Measurements from ENCODE around the gene SDHB.

The SDHB gene

DNA sequence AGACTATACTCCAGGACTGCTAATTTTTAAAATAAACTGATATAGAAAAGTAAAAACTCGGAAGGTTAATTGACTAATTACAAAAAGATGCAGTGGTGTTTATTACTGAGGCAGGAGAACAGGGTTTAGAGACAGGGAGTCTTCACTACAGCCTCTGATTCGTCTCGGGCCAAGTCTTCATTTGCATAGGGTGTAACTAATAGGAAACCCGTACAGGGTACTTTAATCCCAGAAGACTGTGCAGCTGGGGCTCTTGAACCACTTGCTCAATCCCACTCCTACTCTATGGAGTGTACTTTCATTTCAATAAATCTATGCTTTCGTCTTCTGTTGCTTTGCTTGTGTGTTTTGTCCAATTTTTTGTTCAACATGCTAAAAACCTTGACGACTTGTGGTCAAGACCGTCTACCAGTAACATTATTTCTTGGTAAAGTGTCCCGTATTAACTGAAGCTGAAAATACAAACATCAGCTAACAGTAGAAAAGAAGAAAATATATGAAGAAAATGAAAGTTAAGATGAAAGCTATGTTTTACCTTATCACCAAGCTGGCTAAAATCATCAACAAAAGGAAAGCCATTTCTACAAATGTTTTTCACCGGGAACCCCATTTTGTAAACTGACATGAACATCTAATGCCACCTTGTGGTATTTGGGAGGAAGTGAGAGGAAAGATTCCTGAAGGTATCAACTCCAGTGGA, 8.0 kb downstream of the SDHB start:
- ATAC-seq = no peak

DNA sequence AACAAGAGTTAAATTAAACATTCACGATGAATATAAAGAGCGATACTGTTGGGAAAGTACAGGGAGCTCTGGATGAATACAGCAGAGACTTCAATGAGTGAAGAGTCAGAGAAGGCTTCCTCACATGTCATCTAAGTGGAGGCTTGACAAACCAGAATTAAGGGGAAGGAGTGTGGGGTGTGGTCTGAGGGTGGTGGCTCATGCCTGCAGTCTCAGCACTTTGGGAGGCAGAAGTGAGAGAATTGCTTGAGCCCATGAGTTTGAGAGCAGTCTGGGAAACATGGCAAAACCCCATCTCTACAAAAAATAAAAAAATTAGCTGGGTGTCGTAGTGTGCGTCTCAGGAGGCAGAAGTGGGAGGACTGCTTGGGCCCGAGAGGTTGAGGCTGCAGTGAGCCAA, 8.7 kb downstream of the SDHB start:
- ATAC-seq = no peak

DNA sequence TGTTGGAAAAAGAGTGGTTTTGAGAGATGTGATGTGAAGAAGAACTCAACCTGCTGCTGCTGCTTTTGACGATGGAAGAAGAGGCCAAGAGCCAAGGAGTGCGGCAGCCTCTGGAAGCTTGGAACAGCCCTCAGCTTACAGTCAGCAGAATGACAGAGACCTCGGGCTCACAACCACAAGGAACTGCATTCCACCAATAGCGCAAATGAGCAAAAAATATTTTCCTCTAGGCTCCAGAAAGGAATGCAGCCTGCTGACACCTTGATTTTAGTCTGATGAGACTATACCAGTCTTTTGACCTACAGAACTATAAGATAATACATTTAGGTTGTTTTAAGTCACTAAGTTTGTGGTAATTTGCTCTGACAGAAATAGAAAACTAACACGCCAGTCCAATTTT, 10.2 kb downstream of the SDHB start:
- ATAC-seq = no peak

DNA sequence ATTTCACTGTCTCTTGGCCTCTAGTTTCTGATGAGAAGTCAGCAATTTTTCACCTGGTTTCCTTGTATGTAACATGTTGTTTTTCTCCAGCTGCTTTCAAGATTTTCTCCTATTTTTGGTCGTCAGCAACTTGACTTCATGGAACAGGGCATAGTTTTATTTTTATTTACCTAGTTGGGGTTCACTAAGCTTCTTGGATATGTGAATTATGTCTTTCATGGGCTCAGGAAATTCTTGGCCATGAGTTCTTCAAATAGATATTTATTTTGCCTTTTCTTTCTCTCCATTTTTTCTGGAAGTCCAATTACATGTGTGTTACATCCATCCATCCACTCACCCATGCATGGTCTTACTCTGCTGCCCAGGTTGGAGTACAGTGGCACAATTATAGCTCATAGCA, 13.7 kb downstream of the SDHB start:
- no peak for ATAC-seq

DNA sequence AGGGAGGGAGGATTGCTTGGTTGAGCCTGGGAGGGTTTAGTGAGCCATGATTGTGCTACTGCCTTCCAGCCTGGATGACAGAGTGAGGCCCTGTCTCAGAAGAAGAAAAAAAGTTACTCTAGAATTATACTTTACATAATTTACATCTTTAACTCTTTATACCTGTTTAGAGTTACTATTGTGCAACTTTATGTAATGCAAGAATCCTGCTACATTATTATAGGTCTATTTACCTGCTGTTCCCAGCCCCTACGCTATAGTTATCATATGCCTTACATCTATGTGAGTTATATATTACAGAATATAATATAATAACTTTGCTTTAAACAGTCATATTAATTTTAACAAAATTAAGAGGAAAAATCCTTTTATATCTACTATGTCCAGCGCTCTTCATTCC, 14.3 kb downstream of the SDHB start:
- no peak for ATAC-seq

DNA sequence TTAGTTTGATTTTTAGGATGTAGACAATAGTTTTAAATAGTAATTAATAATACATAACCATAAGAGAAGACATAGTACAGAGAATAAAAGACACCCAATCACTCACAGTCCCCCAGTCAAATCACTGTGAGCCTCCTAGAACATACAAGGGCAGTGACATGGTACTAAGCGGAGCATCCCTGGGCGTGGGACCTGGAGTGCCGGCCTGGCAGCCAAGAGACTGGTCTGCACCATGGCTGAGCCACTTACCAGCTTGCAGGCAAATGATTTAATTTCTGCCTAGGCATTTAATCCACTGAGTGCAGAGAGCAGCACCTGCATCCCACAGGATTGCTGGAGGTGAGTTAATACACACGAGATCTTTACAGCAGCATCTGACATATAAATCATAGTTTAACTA, 20.4 kb downstream of the SDHB start:
- ATAC-seq = no peak

DNA sequence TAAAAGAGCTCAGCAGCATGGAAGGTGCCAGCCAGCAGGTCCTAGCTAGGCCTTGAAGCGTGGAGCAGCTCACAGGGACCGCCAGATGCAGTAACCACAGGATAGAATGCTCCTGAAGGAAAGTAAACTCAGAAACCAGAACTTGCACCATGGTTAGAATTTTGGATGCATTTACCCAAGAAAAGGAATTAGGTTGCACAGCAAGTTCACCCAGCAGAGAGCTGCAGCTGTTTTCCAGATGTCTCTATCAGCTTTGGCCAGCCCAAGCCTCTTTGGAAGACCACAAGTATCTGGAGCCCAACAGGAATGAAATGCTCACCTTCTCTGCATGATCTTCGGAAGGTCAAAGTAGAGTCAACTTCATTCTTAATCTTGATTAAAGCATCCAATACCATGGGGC, 21.1 kb downstream of the SDHB start:
- ATAC-seq = no peak

DNA sequence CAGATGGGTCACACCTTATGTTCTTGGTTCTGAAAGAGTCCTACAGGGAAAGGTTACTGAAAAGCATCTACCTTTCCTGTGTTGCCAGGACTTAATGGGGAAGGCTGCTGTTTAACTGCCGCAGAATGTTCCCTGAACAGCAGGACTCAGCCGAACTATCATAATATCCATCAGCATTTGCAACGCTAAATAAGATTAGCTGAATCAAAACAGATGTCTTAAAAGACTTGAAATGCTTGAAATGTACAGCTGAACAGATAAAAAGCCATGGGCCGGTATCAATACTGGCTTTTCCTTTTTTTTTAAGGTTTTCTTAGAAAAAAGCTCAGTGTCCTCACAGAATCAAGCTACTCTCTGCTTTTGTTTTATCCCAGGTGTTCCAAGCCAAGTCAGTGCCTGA, 22.4 kb downstream of the SDHB start:
- no peak for ATAC-seq

DNA sequence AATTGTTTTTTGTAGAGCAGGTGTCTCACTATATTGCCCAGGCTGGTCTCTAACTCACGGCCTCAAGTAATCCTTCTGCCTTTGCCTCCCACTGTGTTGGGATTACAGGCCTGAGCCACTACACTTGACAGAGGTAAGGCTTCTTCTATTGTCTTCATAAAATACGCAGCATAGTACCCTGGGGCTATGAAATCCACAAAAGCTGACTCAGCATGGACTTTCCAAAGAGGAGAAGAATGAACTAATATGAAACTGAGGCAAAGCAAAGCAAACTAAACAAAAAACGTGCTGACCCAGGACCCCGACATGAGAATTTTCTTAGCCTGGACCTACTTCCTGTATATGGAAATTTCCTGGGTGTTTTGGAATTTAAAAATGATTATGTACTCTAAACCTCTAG, 23.6 kb downstream of the SDHB start:
- ATAC-seq = no peak

DNA sequence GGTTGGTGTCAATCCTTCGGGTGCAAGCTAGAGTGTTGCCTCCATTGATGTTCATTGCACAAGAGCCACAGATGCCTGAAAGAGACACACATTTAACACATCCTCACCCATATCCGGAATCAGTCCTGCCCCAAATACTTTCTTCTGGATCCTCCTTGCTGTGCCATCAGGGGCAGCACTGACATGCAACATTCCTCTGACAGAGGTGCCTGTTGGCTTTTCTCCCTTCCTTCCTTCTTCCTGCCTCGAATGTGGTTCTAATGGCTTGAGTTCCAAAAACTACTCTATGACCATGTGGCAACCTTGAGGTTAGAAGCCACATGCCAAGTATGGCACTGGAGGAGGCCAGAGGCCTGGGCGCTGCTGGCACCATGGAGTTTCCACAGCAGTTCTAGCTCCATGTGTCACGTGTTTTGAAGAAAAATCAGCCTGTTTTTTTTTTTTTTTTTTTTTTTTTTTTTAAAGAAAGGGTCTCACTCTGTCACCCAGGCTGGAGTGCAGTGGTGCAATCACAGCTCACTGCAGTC, 25.1 kb downstream of the SDHB start:
- ATAC-seq = no peak

DNA sequence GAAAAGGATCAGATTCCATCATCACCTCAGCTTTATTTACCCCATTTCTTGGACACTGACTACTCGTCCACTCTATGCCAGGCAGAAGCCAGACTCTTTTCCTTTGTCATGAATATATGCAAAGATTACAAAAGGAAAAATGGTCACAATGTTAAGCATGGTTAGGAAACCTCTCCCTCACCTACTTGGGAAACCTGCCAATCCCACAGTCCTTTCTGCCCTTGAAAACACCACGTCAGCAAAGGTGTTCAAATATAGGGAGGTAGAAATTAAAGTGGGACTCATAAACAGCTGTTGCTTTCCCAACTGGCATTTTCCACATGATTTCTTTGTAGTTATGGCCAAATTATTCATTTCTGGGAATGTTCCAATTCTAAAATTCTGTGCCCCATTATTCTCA, 25.9 kb downstream of the SDHB start:
- ATAC-seq = no peak

DNA sequence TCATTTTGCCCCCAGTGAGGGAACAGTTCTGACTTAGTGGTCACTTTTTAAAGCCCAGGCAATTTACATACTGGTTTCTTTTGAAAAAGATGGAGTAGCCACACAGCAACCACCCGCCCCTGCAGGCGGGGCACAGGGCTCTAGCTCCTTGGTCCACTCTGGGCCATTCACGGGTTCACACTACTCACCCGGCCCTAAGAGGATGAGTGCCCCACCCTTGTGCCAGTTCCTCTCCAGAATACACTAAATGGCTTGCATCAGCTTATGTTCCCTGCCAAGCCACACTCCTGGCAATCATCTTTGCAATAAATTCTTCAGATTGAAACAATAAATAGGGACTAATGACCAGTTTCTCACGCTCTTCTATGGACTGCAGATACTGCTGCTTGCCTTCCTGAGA, 26.4 kb downstream of the SDHB start:
- ATAC-seq = no peak

DNA sequence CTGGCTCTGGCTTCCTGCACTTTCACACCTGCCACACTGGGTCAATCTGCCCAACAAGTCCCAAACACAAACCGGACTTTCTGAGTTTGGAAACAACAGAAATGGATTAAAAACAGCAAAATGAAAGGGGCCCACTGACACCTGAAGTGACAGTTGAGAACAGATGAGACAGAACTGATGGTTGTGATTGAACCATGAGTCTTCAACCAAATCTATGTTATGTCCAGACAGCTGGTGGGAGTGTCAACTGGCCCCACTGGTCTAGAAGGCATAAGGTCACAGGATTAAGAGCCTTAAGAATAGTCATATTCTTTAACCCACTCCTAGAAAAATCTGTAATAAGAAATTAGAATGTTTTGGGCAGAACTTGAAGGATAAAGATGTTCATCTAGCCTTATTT, 29.1 kb downstream of the SDHB start:
- no peak for ATAC-seq

DNA sequence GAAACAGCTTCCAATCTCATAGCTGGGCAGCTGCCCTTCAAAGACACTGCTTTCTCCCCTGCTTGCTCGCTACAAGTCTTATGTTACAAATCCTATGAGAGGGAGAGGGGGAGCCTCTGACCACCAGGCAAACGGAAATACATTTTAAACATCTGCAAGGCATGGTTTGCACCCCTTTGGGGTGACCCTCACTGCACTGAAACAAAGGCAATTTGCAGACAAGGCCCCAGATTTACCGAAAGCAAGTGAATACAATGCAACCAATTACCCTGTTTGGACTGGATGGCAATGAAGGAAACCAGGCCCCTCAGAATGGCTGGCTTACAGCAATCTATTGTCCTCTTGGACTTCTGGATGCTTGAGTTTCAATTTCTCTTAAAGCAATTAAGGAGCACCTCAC, 30.3 kb downstream of the SDHB start:
- ATAC-seq = no peak

DNA sequence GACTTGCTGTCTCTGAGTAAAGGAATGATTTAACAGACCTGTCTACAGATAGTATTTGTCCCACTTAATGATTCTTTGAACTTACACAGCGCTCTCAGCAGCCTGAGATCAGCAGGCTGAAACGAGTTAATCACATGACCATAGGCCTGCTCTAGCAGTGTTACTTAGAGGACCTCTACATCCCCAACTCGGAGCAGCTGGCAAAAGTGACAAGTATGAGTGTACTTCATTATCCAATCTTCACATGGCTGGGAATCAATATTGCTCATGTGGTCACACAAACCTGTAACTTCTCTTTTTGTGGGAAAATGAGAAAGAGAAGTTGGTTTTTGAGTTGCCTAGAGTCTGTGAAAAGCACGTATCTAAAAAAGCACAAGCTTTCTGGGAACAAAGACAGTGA, 30.7 kb downstream of the SDHB start:
- ATAC-seq = no peak

DNA sequence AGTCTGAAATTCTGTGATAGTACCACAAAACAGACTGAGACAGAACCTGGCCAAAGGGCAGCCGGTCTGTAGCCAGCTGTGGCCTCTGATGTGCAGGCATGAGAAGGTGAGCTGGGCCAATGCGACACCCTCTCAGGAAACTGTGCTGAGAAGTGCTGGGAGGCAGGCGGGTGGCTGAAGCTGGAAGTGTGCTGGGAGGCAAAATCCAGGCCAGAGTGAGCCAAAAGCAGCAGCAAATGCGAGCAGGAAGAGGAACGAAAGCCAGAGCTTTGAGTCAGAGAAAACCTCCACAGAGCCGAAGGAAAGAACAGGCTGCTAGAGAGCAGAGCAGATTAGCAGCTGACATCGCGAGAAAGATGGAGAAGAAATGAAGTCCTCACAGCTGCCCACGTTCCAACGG, 31.9 kb downstream of the SDHB start:
- no peak for ATAC-seq

DNA sequence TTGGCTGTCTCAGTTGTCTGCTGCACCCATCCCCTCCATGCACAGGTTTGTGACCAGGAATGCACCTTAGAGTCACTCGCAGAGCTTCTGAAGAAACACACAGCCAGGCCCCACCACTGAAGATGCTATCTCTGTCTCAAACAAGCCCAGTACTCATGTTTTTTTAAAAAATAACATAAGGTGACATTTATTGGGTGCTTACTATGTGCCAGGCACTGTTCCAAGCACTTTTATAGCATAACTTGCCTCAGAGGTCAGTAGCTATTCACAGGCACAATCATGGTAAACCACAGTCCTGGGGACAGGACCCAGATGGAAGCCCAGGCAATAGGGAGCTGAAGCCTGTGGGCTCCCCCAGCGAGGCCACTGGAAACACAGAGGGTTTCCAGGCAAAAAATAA, 33.3 kb downstream of the SDHB start:
- ATAC-seq = no peak

DNA sequence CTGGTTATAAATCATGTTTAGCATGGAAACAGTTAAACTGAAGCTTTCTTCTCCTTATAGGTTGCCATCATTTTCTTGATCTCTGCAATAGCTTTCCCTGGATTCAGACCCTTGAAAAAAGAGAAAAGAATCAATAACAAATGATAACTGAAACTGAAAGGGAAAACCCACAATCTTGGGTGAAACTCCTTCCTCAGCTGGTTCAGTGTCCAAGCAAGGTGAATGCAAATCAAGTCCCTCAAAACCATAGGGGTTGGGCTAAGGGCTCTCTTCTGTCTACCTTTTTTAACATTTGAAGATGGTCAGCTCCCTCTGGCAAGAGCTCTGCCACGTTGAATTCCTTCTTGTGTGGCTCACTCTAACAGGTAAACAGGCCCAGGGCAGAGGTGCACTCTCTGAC, 35.0 kb downstream of the SDHB start:
- no peak for ATAC-seq

DNA sequence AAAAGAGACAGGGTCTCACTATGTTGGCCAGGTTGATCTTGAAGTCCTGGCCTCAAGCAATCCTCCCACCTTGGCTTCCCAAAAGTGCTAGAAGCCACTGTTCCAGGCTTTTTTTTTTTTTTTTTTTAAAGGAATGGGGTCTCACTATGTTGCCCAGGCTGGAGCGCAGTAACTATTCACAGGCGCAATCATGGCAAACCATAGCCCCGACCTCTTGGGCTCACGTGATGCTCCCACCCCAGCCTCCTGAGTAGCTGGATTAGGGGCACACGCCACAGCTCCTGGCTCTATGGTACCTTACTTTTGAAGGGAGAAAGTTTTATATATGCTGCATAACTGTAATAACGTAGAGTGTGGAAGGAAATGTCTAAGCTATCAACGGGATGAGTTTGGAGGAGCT, 36.4 kb downstream of the SDHB start:
- ATAC-seq = no peak

DNA sequence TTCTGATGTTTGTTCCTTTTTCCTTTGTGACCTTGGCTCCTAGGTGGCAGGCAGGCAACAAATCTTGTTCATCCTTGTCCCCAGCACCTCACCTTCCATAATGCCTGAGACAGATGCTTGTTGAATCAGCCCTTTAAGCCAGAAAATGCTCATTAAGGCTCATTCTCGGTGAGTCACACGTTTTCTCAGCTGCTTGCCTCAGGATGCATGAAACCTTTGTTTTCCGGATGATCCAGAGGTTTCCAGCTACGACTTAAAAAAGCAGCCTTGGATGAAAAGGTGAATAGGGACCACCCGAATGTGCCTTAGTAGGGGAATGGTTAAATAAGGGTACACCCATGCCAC, 37.5 kb downstream of the SDHB start:
- ATAC-seq = no peak

DNA sequence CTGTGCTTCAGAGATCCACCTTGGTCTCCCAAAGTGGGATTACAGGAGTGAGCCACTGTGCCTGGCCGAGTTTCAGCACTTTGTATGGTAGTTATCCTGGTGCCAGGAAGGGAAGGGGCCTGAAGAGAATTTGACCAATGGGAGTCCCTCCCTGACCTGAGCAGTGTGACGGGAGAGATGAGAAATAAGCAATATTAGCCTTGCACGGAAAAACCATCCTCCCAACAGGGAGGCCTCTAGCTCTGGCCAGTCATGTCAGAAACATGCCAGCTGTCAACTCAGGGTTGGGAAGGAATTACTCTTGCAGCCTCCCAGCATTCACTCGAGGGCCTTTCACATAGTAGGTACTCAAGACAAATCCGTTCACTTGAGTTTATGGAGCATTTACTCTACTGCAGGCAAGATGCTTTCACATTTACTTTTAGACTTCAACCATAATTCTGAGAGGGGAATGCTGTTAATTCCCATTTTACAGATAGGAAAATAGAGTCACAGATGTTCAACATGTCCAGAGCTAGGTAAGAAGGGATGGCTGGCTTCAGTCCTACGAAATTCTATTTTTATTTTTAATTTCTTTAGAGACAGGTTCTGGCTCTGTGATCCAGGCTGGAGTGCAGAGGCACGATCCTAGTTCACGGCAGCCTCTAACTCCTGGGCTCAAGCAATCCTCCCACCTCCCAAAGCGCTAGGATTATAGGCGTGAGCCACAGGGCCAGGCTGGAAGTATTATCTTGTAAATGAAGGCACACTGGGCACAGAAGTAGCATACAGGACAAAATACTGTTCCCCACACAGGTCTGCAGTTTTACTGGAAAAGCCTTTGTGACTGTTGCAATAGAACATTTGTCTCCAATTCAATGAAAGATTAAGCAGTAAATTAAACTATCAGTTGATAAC, 38.9 kb downstream of the SDHB start:
- no peak for ATAC-seq

DNA sequence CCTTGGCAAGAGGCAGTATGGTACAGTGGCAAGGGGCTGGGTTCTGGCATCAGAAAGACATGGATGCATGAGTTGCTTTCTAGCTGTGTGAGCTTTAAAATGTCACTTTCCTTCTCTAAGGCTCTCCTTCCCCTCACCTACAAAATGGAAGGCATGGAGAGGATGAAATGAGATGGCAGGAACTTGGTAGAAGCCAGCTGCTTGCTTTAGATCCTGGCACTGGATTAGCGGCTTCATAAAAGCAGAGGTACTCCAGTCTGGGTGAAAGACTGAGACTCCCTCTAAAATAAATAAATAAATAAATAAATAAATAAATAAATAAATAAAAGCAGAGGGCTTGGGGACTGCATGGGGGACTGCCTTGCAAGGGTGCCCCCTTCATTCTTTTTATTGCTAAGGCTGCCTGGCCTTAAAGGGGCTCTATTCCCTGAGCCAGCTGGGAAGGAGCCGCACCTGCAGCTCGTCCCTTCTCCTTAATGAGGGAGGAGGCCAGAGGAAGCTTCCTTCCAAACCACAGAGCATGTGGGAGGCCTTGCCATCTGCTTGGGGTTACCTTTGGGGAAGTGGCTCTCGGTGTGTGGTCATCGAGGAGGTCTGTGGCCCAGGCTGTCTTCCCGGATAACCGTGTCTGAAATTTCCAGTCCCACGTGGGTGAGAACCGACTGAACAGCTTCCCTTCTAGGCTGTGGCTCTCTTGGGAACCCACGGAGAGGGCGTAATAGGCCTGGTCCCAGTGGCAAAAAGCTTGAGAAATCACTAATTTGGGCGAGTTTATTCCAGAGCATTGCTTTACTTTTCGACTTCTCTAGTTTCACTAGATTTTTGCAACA, 40.1 kb downstream of the SDHB start:
- ATAC-seq = no peak

DNA sequence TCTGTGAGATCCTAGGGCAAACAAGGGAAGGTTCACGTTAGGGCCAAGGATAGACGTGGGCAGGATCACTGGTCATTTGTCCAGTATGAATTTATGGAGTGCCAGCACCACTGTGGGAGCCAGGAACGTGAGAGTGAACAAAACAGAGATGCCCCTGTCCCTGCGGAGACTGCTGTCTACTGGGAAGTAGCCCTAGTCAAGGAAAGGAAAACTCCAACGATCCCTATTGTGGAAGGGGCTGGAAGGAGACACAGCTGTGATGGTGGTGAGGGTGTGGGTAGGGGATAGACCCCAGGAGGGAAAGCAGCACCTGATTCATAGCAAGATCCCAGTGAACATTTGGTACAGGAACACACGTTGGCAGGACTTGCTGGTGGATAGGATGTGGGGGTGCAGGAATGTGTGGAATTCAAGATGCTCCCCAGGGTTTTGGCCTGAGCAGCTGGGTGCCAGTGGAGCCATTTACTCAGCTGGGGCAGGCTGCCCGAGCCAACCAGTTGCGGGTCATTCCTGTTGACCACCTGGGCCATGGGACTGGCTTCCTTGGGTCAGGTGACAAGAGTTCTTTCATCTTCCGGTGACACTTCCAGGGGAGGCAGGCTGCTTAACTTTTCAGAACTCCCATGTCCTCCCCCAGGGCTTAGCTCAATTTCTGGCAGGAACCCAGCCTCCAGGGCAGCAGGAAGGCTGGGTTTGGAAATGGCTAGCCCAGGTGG, 40.9 kb downstream of the SDHB start:
- no peak for ATAC-seq
